OCI-LY7 (cell line): ENCODE measurements around the gene CFAP298. TPM values are rescaled to one million over a fixed set of nuclear protein-coding genes. Genes with fewer than 3 reads are reported as not detected.

Experiments used
- BruUV-seq: library from RNA; stranded (reverse); fragments of 400-500 nt; replicated peaks from 2 replicates; lab custom pipeline; 2021; lab: Mats Ljungman, UMichigan
- CTCF ChIA-PET: fragments of 300-600 bp; sonication (Branson Sonifier 250); formaldehyde crosslinking; loops from one replicate; lab custom pipeline; 2022; ENCODE audit warnings: antibody characterized with exemption; ENCODE audit not compliant: unreplicated experiment; lab: Charles Lee
- POLR2A ChIA-PET: fragments of 300-600 bp; sonication (Branson Sonifier 250); formaldehyde crosslinking; loops from one replicate; lab custom pipeline; 2022; ENCODE audit warnings: antibody characterized with exemption; lab: Charles Lee
- DNase-seq: peaks from one replicate; pipeline ENCODE4 v3.0.0-alpha.2; 2015; ENCODE audit warnings: low spot score
- H2AFZ ChIP-seq: fragments of 200-600 bp; sonication (generic), shearing (Covaris generic); 2 replicates; pipeline ENCODE4 v1.6.1; 2014; ENCODE audit warnings: mild to moderate bottlenecking, antibody characterized with exemption, low read length, moderate library complexity
- H3K27ac ChIP-seq: fragments of 200-600 bp; sonication (generic); 2 replicates; pipeline ENCODE4 v1.5.1; 2014; ENCODE audit warnings: mixed run types, low read depth, mild to moderate bottlenecking, moderate library complexity, low read length, inconsistent platforms; ENCODE audit not compliant: poor library complexity, severe bottlenecking
- H3K36me3 ChIP-seq: fragments of 200-600 bp; sonication (generic); 2 replicates; pipeline ENCODE4 v1.6.1; 2014; ENCODE audit warnings: mild to moderate bottlenecking, antibody characterized with exemption, low read length, moderate library complexity, mixed read lengths; ENCODE audit not compliant: insufficient read depth
- H3K4me1 ChIP-seq: fragments of 200-600 bp; sonication (generic); 2 replicates; pipeline ENCODE4 v1.5.1; 2014; ENCODE audit warnings: mild to moderate bottlenecking, low read length; ENCODE audit not compliant: insufficient read depth, poor library complexity, severe bottlenecking
- H3K4me2 ChIP-seq: fragments of 200-600 bp; sonication (generic); 2 replicates; pipeline ENCODE4 v1.6.1; 2014; ENCODE audit warnings: mild to moderate bottlenecking, low read length
- H3K4me3 ChIP-seq: fragments of 200-600 bp; sonication (generic); 2 replicates; pipeline ENCODE4 v1.5.1; 2014; ENCODE audit warnings: mild to moderate bottlenecking, low read depth, low read length; ENCODE audit not compliant: poor library complexity, severe bottlenecking
- H3K79me2 ChIP-seq: fragments of 200-600 bp; sonication (generic); 2 replicates; pipeline ENCODE4 v1.6.1; 2016; ENCODE audit warnings: low read depth, mild to moderate bottlenecking, low read length, moderate library complexity, mixed read lengths; ENCODE audit not compliant: insufficient read depth
- H3K9me2 ChIP-seq: fragments of 200-600 bp; sonication (generic); 2 replicates; pipeline ENCODE4 v1.6.1; 2016; ENCODE audit warnings: mild to moderate bottlenecking, low read length, mixed read lengths; ENCODE audit not compliant: insufficient read depth
- H3K9me3 ChIP-seq: fragments of 200-600 bp; sonication (generic); 2 replicates; pipeline ENCODE4 v1.6.1; 2014; ENCODE audit warnings: mild to moderate bottlenecking, mixed run types, low read length, mixed read lengths
- H4K20me1 ChIP-seq: fragments of 200-600 bp; sonication (generic); 2 replicates; pipeline ENCODE4 v1.6.1; 2014; ENCODE audit warnings: mild to moderate bottlenecking, antibody characterized with exemption, low read length, moderate library complexity, mixed read lengths; ENCODE audit not compliant: insufficient read depth
- EZH2phosphoT487 ChIP-seq: fragments of 200-600 bp; sonication (generic); IDR thresholded peaks from 2 replicates; pipeline ENCODE4 v1.6.1; 2018; ENCODE audit warnings: low read depth, borderline replicate concordance, mild to moderate bottlenecking, mixed run types, antibody characterized with exemption, low read length, moderate library complexity, mixed read lengths
- intact Hi-C: fragments of 100-400 bp; cut with micrococcal nuclease; formaldehyde crosslinking; loops from one replicate; pipeline ENCODE4 v1.10.0; 2022; ENCODE audit not compliant: unreplicated experiment
- total RNA-seq, 2 experiments: library from RNA; depleted of rRNA in 1 of 2; stranded (reverse); fragments of >200 nt in 1 of 2; shearing (Covaris generic) in 1 of 2; gene quantifications; 2 replicates each; pipeline ENCODE4 v1.2.3, GENCODE V29; 2014 to 2022
- TF ChIP-seq, protein P1 (sequence below): fragments of 200-600 bp; sonication (generic); conservative IDR thresholded peaks from 2 replicates; pipeline ENCODE4 v1.5.1; 2014; ENCODE audit warnings: mild to moderate bottlenecking, antibody characterized with exemption, low read length, moderate library complexity, mixed read lengths

The CFAP298 gene
- total RNA-seq, 2 experiments from 2014 or later, result 43.6 to 64.2 TPM

DNA sequence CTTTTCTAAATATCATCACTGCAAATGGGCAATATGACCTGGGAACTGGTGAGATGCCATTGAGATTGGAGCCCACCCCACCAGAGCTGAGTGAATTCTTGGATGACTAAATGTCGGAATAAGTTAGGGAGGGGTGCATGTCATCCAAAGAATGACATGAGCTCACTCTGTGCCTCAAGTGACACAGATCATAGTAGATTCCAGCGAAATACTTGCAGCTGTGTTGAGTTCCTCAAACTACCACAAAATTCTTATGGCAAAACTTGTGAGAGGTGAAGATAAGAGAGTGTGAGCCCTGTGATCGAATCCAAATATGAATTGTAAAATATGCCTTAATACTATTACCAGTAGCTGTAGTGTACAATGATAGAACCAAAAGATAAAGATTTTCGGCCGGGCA lies 24.5 kb downstream of the CFAP298 start:
- Histone ChIP-seq H3K36me3 (no peaks in the 10 kb centered on the region), H3K4me1 (no peaks in the 10 kb centered on the region), H3K9me3 (no peaks in the 10 kb centered on the region), H3K4me2 (no peak overlapping the region), H3K27ac (no peak overlapping the region), H3K79me2 (no peaks in the 10 kb centered on the region), H3K4me3 (no peak overlapping the region), H4K20me1 (no peaks in the 10 kb centered on the region), H2AFZ (no peak overlapping the region), H3K9me2 (no peaks in the 10 kb centered on the region)
- CTCF ChIA-PET, result no interaction called here
- no TSS peak for BruUV-seq
- no peak for DNase-seq
- no peak for TF ChIP-seq EZH2phosphoT487
- TF ChIP-seq, protein P1, sequence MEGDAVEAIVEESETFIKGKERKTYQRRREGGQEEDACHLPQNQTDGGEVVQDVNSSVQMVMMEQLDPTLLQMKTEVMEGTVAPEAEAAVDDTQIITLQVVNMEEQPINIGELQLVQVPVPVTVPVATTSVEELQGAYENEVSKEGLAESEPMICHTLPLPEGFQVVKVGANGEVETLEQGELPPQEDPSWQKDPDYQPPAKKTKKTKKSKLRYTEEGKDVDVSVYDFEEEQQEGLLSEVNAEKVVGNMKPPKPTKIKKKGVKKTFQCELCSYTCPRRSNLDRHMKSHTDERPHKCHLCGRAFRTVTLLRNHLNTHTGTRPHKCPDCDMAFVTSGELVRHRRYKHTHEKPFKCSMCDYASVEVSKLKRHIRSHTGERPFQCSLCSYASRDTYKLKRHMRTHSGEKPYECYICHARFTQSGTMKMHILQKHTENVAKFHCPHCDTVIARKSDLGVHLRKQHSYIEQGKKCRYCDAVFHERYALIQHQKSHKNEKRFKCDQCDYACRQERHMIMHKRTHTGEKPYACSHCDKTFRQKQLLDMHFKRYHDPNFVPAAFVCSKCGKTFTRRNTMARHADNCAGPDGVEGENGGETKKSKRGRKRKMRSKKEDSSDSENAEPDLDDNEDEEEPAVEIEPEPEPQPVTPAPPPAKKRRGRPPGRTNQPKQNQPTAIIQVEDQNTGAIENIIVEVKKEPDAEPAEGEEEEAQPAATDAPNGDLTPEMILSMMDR, result no peak
- intact Hi-C loops, result no loop called here
- POLR2A ChIA-PET, result interaction anchor here (0.7 kb wide), 1 partner anchor 17 kb away, joined by 4 read pairs; no protein-coding TSS in a partner anchor

DNA sequence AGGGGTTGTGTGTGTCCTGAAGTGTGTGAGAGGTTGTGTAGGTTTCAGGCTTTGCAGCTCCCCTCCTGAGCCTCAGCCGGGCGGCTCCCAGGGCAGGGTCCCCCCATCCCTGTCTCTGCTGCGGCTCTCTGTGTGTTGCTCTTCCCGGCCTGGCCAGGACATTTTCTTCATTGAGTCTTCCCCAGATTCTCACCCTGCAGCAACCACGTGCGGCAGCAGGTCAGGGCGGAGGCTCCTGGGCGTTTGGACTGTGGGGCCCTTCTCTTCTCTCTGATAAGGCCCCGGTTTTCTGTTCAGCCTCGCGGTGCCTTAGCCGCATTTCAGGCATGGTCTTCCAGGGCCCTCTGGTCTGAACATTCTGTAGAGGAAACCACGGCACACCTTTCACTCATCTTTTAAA lies 25.1 kb downstream of the CFAP298 start:
- intact Hi-C loops, result no loop called here
- no peak overlapping the region for H3K27ac ChIP-seq
- no peak overlapping the region for H3K4me2 ChIP-seq
- H3K9me2 ChIP-seq, result no peaks in the 10 kb centered on the region
- no TSS peak for BruUV-seq
- ChIA-PET CTCF (no interaction called here), POLR2A (no interaction called here)
- no peaks in the 10 kb centered on the region for H3K9me3 ChIP-seq
- no peaks in the 10 kb centered on the region for H4K20me1 ChIP-seq
- no peak for DNase-seq
- H3K4me1 ChIP-seq, result no peaks in the 10 kb centered on the region
- no peaks in the 10 kb centered on the region for H3K79me2 ChIP-seq
- no peaks in the 10 kb centered on the region for H3K36me3 ChIP-seq
- TF ChIP-seq, protein P1, result no peak
- no peak for TF ChIP-seq EZH2phosphoT487
- H2AFZ ChIP-seq, result no peak overlapping the region
- H3K4me3 ChIP-seq, result no peak overlapping the region

DNA sequence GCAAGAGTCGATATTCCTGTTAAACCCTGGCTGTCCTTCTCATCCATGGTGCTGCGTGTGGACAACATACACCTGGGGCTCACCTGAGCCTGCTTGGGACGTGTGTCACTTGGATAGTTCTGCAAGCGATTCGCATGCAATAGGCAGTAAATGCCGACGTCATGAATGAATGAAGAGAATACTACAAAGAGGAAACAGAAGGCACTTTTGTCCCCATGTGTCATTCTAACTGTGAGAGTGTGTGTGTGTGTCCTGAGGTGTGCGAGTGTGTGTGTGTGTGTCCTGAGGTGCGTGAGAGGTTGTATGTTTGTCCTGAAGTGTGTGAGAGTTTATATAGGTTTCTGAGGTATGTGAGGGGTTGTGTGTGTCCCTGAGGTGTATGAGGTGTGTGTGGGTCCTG lies 26.2 kb downstream of the CFAP298 start:
- no peak overlapping the region for H3K4me2 ChIP-seq
- intact Hi-C loops, result no loop called here
- H3K27ac ChIP-seq, result no peak overlapping the region
- no peaks in the 10 kb centered on the region for H3K9me2 ChIP-seq
- no peak overlapping the region for H2AFZ ChIP-seq
- BruUV-seq, result no TSS peak
- POLR2A ChIA-PET, result no interaction called here
- H3K4me1 ChIP-seq, result no peaks in the 10 kb centered on the region
- no peaks in the 10 kb centered on the region for H3K36me3 ChIP-seq
- no peaks in the 10 kb centered on the region for H3K9me3 ChIP-seq
- TF ChIP-seq, protein P1, result no peak
- no peak for TF ChIP-seq EZH2phosphoT487
- no peak for DNase-seq
- H3K4me3 ChIP-seq, result no peak overlapping the region
- H3K79me2 ChIP-seq, result no peaks in the 10 kb centered on the region
- H4K20me1 ChIP-seq, result no peaks in the 10 kb centered on the region
- CTCF ChIA-PET, result no interaction called here
